ENCODE measurements around the gene PDE10A.

- TF ChIP-seq CTCF (IDR thresholded peaks at IDR 0.05; ENCODE audit: low read depth, low read length), result no peak
- no peak for TF ChIP-seq POLR2A (IDR thresholded peaks at IDR 0.05; ENCODE audit: extremely low read depth, insufficient read length)
- TF ChIP-seq MAX (IDR thresholded peaks at IDR 0.05; ENCODE audit: low read depth, low read length), result no peak
- TF ChIP-seq MYC (IDR thresholded peaks at IDR 0.05; ENCODE audit: low read depth, low read length), result no peak
Measured at GRCh38 chr6:165637586-165637985, 25.5 kb downstream of the PDE10A start.

Measured in NB4 (cell line).